HG02623 (cell line): ENCODE measurements around the gene PKP1.

Source experiments
- ATAC-seq: cut with Tn5 transposase; IDR thresholded peaks from one replicate; pipeline ENCODE4 v1.9.1; 2021; ENCODE audit warnings: moderate library complexity; ENCODE audit not compliant: unreplicated experiment

Gene PKP1

DNA sequence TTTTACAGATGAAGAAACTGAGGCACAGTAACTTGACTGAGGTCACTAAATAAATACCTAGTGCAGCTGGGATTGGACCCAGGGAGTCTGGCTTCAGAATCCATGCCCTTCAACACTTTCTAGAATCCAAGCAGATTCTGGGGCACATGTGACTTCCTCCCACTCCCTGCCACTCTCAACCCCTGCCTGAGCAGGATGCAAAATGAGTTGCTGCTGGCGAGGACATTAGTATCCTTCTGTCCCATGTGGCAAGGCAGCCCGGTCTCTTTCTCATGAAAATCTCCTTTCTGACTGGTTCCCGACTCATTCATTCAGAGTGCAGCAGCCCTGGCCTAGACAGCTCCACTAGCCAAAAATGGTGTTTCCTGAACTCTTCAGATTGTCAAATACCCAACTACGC lies 65.8 kb downstream of the PKP1 start:
- ATAC-seq, result no peak

DNA sequence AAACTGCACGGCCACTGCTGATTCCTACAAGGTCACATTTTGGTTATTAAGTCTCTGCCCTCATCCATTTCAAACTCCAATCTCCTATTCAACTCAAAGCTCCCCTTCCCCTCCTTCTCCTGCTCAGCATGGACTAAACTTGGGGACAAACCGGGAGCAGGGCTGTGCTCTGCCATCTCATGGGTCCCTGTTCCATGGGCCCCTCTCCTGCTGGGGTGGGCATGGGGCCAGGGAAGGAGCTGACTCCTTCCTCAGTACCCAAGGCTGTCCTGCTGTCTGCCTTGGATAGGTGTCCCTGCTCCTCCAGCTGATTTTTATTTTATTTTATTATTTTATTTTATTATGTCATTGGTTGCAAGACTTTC lies 67.0 kb downstream of the PKP1 start:
- no peak for ATAC-seq

DNA sequence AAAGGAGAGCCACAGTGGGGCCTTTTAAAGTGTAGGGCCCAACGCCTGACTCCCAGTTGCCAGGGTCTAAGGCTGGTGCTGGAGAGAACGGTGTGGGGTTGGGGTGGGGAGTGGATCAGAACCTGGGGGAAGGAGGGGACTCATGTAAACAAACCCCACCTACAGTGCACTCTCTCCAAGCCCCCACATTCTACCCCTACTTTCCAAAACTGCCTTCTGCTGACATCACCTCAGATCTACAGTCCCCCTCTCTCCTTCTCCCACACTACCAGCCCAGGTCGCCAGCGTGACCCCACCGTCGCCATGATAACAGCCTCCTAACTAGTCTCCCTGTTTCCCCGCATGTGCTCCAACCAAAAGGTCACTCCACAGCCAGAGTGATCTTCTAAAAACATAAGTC lies 67.6 kb downstream of the PKP1 start:
- ATAC-seq, result no peak

DNA sequence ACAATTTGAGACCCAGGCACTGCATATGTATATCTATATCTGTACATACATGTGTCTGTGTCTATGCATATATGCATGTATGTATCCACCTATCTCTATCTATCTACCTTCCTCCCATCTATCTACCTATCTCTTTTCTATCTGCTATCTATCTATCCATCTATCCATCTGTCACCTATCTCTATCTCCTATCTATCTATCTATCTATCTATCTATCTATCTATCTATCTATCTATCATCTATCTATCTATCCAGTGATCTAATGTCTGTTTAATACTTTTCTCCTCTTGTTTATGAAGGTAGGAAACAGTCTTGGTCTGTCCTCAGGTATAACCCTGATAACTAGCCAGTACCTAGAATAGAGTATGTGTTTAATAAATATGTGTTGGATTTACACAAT lies 68.3 kb downstream of the PKP1 start:
- ATAC-seq, result no peak

DNA sequence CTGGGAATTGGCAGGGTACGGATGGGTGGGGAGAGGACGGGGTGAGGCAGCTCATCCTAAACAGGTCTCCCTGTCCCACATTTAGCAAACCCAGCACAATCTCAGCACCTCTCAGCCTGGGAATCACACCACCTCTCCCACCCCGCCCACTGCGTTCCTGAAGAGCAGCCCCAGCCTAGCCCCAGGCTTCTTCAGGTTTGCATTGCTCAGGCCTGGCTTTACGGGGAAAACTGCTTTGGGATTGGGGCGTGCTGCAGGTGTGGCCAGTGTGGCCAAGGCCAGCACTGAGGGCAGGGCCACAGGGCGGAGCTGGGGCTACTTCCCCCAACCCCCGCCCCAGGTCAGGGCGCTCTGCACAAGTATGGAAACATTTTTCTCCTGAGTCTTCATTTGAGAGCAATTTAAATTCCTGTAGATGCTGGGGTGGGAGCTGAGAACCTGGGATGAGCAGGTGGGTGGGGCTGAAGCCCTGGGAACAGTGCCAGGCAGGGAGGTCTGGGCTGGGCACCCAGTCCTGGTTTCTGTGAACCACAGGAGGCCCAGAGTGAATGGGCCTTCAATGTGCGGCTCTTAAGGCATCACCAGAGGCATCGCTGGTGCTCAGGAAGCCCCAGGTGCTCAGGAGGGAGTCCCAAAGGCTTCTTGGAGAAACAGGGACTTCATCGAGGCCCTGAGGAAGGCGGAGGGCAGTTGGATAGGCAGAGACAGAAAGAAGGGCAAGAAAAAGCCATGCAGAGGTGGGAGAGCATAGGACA lies 70.1 kb downstream of the PKP1 start:
- ATAC-seq, result no peak

DNA sequence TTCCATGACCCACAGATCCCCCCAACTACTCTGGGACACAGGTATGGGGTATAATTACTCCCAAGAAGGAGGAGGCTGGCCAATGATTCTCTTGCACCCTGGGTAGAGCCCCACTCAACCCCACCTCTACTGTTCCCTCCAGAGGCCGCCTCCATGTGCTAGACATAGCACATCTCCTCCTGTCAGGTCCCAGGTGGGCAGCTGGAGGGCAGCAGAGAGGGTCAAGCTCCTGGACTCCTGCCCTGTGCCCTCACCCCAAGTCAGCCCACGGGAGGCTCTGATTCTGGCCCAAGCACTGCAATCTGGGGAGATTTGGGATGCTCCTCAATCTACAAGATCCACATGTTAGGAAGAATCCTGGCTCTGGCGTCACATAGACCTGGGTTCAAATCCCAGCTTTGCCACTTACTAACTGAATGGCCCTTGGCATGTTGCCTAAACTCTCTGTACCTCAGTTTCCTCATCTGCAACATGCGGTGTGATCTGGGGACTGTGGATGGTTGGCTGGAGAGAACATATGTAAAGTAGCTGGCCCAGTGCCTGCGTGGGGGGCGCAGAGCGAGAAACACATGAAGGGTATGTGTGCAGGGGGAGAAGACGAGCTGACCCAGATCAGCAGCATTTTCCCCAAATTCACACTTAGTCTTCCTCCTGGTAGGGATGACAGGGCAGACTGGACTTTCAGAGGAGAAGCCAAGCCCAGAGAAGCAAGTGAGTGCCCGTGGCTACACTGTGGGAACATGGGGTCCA lies 71.0 kb downstream of the PKP1 start:
- ATAC-seq, result no peak

DNA sequence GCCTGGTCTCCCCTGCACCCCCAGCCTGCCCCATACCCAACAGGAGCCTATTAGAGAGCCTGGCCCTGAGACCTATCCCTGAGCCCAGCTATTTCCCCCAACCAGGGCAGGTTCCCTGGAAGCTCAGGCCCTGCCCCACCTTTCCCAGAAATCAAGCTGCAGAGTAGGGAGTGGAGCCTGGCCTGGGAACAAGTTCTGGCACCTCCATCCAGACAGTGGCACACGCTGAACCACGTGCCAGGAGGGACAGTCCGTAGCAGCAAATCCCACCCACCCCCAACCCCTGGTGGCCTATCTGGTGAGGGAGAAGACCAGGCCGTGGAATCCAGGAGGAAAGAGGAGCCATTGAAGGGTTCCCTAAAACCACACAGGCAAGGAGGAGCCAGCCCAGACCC lies 71.6 kb downstream of the PKP1 start:
- ATAC-seq, result no peak

DNA sequence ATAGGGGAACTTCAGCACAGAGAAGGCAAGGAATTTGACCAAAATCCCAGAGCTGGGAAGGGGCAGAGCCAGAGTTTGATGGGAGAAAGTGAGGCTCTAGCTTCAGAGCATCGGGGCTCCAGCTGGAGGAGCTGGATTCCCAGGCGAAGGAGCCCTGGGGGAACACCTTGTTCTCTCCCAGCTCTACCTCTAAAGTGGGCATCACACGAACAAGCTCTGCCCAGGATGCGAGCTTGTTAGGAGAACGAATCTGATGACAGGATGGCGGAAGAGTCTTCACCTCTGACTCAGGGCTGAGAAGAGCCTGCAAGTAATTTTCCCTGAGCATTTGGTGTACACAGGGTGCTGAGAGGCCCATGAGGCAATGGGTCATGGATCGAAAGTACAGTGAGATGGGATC lies 72.2 kb downstream of the PKP1 start:
- no peak for ATAC-seq

DNA sequence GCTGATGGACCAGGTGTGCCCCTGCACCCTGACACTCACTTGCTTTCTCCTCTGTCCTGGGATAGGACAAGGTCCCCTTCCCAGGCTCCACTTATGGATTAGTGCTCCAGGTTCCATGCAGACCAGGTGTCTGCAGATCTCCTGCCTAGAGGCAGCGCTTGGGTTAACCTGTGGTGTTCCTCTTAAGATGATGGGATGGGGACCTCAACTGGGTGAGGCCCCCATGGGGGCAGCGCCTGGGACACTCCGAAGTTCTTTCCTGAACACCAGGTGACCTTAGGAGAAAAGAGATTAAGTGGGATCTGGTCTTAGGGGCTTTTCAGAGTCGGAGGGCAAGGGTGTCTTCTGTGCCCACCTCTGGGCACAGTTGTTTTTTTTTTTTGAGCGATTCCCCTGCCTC lies 72.9 kb downstream of the PKP1 start:
- no peak for ATAC-seq

DNA sequence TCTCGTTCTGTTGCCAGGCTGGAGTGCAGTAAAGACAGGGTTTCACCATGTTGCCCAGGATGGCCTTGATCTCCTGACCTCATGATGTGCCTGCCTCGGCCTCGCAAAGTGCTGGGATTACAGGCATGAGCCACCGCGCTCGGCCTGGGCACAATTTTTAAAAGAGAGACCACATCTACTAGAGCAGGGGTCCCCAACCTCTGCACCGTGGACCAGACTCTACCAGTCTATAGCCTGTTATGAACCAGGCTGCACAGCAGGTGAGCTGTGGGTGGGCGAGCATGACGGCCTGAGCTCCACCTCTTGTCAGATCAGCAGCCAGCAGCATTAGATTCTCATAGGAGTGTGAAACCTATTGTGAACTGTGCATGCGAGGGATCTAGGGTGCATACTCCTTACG lies 73.4 kb downstream of the PKP1 start:
- ATAC-seq, result no peak

DNA sequence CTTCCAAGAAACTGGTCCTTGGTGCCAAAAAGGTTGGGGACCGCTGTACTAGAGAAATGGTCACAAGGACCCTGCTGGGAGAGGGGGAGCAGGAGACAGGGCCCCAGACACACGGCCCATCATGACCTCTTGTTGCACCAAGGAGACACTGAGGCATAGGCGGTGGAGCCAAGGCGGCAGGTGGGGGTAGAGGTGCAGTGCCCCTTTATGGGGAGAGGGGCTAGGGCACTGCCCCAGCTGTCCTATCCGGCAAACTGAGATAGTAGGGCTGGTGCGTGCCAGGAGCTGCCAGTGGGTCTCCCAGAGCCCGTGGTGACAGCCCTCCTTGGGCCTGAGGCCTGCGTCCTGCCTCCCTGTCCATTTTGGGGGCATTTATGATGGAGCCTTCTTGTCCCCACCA lies 73.9 kb downstream of the PKP1 start:
- ATAC-seq, result no peak

DNA sequence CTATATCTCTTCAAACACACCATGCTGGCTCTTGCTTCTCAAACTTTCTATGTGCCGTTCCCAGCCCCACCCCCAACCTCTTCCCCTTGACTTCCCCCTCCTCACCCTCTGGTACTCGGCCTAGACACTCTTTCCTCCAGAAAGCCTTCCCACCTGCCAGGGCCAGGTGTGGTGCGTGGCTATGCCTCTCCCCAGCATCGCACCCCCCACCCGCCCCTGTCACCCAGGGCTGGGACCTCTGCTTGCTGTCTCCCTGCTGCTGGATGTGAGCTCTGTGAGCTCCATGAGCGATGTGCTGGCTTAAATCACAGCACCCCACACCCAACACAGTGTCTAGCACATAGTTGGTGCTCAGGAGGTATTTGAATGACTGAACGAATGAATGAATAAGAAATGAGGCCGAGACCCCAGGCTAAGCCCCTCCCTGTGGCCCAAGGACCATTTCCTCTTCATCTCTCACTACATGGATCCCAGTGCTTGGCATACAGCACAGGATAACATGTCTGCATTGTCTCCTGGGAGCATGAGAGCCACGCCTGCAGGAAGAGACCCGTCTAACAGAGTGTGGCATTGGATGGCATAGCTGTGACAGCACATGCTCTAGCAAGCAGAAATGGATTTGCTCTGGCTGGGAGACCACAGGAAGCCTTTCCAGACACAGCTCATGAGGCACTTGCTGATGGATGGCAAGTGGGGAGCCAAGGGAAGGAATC lies 74.5 kb downstream of the PKP1 start:
- no peak for ATAC-seq

DNA sequence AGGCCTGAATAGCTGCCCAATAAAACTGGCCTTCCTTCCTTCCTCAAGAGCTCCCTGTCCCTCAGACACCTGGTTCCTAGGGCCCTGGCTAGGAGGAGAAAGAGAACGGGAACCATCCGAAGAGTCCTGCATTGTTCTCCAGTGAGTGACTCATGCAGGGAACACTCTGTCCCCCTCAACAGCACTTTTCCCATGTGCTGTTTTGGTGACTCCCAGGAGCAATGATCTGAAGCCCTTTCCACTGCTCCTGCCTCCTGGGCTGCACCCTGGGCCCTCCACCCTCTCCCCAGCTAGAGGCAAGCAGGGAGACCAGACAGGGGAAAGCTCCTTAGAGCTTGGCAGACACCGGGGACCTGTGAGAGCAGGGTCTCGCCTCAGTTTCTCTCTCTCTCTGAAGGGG lies 75.3 kb downstream of the PKP1 start:
- no peak for ATAC-seq

DNA sequence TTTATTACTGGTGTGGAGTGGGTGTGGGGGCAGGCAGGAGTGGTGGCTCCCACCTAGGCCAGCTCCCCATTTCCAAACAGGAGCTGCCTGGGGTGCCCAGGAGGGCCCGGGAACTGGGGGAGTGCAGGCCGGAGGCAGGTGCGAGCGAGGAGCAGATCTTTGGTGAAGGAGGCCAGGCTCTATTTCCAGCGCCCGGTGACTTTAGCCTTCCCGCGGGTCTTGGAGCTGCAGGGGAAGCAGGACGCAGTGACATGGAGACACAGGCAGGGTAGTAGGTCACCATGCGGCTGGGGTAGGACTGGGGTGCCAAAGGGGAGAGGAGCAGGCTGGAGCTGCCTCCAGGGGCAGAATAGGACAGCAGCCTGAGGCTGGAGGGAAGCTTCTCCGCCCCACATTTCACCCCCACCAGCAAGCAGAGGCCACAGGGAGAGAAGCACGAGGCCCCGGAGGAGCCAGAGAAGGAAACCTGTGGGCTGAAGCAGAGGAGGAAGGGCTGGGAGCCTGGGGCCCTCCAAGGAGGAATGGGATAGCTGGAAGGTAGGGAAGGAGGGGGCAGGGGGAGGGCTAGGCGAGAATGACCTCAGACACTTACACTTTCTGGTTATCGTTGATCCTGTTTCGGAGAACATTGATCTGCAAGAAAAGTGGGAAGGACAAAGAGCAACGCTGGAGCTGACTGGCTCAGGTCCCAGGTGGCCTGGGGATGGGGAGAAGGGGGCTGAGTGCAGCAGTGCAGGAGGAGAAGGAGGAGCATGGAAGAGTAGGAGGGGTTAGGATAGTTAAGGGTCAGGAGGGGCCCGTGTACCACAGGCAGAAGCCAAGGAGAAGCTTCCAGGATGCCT lies 75.9 kb downstream of the PKP1 start:
- no peak for ATAC-seq

DNA sequence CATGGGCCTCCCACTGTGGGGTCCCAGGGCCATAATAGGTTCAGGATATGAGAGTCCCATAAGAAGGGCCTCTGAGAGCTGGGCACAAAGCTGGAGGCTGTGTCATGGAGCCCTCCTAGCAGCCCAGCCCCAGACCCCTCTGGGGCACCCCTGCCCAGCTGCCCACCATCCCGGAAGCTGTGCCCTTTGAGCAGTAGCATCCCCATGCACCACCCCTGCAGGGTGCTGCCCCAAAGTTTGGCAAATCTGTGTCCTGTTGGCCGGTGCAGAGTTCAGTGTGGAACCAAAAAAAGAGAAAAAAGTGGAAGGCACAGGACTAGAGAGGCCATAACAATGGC lies 76.5 kb downstream of the PKP1 start:
- no peak for ATAC-seq

DNA sequence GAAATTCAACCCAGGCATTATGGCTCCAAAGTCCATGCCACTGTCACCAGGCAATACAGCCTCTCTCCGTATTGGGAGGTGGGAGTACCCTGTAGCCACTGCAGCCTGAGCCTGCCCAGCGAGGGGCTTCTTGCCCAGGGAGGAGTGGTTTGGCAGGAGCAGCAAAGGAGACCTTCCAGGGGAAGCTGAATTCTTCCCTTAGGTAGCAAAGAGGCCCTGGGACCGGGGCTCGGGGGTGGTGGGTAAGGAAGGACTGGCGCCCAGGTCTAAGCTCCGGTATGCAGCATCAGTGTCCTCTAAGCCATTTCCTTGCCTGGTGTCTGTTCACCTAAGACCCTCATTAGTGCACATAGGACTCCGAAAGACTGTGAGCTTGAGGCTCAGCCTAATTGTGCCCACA lies 77.2 kb downstream of the PKP1 start:
- no peak for ATAC-seq

DNA sequence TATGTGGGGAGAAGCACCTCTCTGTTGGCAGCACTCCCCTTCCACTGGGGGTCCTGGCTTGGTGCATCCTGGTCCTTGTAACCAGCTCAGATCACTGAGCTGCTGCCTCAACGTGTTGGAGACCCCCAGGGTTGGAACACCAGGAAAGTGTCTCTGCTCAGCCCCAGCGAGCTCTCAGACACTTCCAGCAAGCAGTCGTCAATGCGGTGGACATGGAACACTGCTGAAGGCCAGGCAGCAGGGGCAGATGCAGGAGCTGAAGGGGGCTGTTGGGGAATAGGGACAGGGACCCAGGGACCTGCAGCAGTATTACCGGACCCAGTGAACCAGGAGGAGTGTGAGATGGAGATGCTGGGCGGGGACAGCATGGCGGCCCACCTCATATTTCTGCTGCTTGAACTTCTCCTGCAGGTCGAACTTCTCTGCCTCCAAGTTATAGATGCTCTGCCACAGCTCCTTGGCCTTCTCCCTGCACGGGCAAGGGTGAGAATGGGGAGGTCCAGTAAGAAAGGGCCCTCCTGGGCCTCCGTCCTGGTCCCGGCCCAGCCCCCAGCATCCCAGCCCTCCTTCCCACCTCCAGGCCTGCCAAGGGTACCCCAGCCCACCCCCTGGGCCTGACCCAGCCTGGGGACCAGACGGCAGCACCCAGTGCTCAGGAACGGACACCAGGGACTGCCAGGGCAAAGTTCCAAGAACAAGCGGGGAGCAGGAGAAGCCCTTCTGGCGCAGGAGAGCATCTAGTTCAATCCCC lies 77.8 kb downstream of the PKP1 start:
- ATAC-seq, result no peak

DNA sequence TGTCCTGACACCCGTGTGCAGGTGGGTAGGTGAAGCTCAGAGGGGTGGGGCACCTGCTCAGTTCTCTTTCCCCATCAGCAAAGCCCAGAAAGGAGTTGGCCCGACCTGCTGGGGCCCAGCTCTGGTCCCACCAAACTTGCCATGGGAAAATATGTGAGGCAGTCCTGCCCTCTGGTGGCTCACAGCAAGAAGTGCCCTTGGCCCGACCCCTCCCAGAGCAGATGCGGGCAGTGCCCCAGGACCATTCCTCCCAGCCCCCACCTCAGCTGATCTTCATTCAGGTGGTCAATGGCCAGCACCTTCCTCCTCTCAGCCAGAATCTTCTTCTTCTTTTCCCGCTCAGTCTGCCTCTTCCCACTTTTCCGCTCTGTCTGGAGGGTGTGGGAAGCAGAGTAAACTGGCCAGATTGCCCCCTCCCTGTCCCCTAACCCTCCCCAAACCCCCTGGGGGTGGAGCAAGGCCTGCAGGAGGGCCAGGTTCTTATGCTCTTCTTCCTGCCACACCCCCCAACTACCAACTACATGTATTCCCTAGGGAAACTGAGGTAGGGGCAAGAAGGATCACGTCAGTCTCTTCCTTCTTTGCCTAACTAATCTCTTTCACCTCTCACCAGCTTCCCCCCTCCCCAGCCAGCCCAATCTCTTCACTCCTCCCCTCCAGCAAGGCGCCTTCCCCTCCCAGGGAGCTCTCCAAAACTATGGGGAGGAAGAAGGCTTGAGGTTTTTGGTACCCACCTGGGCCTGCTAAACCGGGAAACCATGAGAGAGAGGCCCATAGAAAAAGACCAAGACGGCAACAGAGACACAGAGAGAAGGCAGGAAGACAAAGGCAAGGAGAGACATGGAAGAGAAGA lies 78.6 kb downstream of the PKP1 start:
- no peak for ATAC-seq

DNA sequence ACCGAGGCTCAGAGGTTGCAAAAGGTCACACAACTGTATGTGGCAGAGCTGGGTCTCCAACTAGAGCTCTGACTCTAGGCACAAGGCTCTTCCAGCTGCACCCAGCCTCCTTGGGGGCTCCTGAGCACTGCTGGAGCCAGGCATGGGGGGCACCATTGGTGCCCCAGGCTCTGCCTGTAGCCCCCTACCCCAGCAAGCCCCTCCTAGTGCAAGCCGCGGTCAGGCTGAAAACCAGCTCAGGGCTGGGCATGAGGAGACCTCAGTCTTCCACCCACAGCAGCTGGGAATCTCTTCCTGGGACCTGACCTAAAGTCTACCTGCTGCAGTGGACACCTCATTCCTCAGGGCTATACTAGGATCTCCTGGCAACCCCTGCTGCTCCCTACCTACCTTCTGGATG lies 79.6 kb downstream of the PKP1 start:
- ATAC-seq, result no peak

DNA sequence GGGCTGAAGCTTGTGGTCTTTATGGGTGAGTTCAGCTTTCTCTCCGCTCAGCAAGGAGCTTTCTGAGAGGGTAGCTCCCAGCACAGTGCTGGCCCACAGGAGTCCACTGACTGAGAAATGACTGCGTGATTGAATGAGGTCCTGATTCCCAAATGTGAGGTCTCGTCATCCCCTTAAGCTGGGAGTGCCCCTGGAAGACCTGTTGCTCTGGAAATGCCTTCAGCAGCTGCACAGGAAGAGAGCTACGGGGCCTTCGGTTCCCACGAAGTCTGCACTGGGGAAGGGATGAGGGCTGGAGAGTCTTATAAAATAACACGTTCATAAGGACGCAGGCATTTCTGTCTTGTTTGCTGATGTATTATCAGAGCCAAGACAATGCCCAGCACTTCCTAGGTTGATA lies 80.2 kb downstream of the PKP1 start:
- ATAC-seq, result no peak
